ENCODE data around the gene ABCC8. TPM values are rescaled to one million over a fixed set of nuclear protein-coding genes. Genes with fewer than 3 reads are reported as not detected.

ABCC8 gene
- total and polyA plus RNA-seq, 2 of the 8 experiments (the other 6 are each of a cell fraction or from before 2014, with no cell fraction given), result 3.7 to 4.9 TPM

DNA sequence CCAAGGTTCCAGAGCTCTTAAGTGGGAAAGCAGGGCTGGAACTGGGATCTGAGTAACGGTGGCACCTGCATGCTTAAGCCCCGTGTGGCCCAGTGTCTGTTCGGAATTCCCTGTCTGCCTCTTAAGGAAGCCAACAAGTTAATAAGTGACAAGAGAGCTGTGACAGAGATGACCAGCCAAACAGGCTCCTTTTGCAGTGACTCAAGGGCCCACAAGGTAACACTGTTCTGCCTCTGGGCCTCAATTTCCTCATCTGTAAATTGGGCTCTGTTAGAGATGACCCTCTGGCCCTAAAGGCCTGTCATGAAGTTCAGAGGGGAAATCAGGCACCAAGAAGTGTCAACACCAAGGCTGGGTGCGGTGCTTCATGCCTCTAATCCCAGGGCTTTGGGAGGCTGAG is 48.9 kb upstream of the ABCC8 start:
- Histone ChIP-seq H3K56ac (replicated peaks; ENCODE audit: insufficient read length, low read depth, low read length) (no peak overlapping the region), H3K36me3 (ENCODE audit: control insufficient read depth in 2 of 4, insufficient read depth in 4 of 4, low read length in 3 of 4) (no peaks in the 10 kb centered on the region), H2AK5ac (ENCODE audit: low read depth, low read length) (no peak overlapping the region), H3K9ac (replicated peaks in 1 of 4; ENCODE audit: extremely low read depth in 1 of 4, low read depth in 3 of 4, low read length in 3 of 4) (no peak overlapping the region), H3K79me2 (ENCODE audit: control insufficient read depth in 1 of 2, insufficient read depth in 2 of 2, low read length in 2 of 2) (no peaks in the 10 kb centered on the region), H3K4me3 (ENCODE audit: extremely low read depth in 1 of 4, insufficient read depth in 2 of 4, low read depth in 3 of 4, low read length in 4 of 4) (no peak overlapping the region), H3K23me2 (ENCODE audit: low read depth, low read length) (no peaks in the 10 kb centered on the region), H3K27ac (ENCODE audit: low read depth, low read length) (no peak overlapping the region), H2BK12ac (ENCODE audit: low read depth, low read length) (no peak overlapping the region), H3K4me2 (ENCODE audit: insufficient read depth in 1 of 2, low read depth in 2 of 2, low read length in 2 of 2) (no peak overlapping the region), H4K8ac (ENCODE audit: extremely low read depth, insufficient read depth, low read length) (no peak overlapping the region), H2BK5ac (ENCODE audit: low read depth, low read length) (no peak overlapping the region), H4K5ac (ENCODE audit: insufficient read length, low read depth, low read length) (no peak overlapping the region), H3K14ac (ENCODE audit: insufficient read length) (no peak overlapping the region), H2BK120ac (replicated peaks; ENCODE audit: low read depth, low read length) (no peak overlapping the region), H3K4me1 (replicated peaks in 1 of 4; ENCODE audit: control insufficient read depth in 3 of 4, insufficient read depth in 4 of 4, low read length in 3 of 4) (no peaks in the 10 kb centered on the region; a peak in 2 of 7 replicates), H2BK15ac (ENCODE audit: low read length) (no peak overlapping the region), H2AFZ (ENCODE audit: low read length) (no peak overlapping the region), H2BK20ac (ENCODE audit: low read length) (no peak overlapping the region), H3K79me1 (ENCODE audit: low read depth, low read length) (no peaks in the 10 kb centered on the region), H4K91ac (replicated peaks; ENCODE audit: insufficient read length, low read length) (no peak overlapping the region), H4K20me1 (replicated peaks in 1 of 2; ENCODE audit: control insufficient read depth in 1 of 2, insufficient read depth in 2 of 2, low read length in 2 of 2) (no peaks in the 10 kb centered on the region), H3K18ac (ENCODE audit: extremely low read depth, low read length) (no peak overlapping the region), H3K4ac (replicated peaks; ENCODE audit: insufficient read length, low read depth, low read length) (no peak overlapping the region), H3K27me3 (replicated peaks in 1 of 4; ENCODE audit: control insufficient read depth in 3 of 4, extremely low read depth in 1 of 4, insufficient read depth in 3 of 4, low read length in 3 of 4) (no peaks in the 10 kb centered on the region), H3K23ac (ENCODE audit: insufficient read length) (no peak overlapping the region), H3K9me3 (ENCODE audit: insufficient read depth in 2 of 2, low read depth in 1 of 2, low read length in 1 of 2) (no peaks in the 10 kb centered on the region)
- TF ChIP-seq SIX5 (IDR thresholded peaks at IDR 0.05; ENCODE audit: low read depth, low read length), result no peak
- TF ChIP-seq ASH2L (IDR thresholded peaks at IDR 0.05; ENCODE audit: low read length), result no peak
- no peak for TF ChIP-seq SIRT6 (IDR thresholded peaks at IDR 0.05; ENCODE audit: low read length)
- no peak for TF ChIP-seq SP4 (IDR thresholded peaks at IDR 0.05; ENCODE audit: low read length)
- TF ChIP-seq ATF3 (IDR thresholded peaks at IDR 0.05; ENCODE audit: insufficient read depth, low read depth, low read length), result no peak
- TF ChIP-seq TEAD4 (IDR thresholded peaks at IDR 0.05; ENCODE audit: low read depth, low read length), result no peak
- FAIRE-seq (no peak), DNase-seq (ENCODE audit: low read depth in 1 of 2, low spot score in 2 of 2) (no peak)
- 87% methylated on average over 3 of the region's 4 CpGs; no CpG with 5 or more reads in 1 of the 2 experiments for WGBS, 2 experiments (ENCODE audit: extremely low coverage in 1 of 2, insufficient coverage in 1 of 2, insufficient read length in 1 of 2, insufficient replicate concordance in 2 of 2, low coverage in 1 of 2, low lambda C conversion rate in 2 of 2, missing lambda C conversion rate in 1 of 2)
- POLR2A ChIA-PET (ENCODE audit: partially characterized antibody), result no interaction called here
- CTCF ChIA-PET (ENCODE audit: partially characterized antibody), result interaction anchor here (0.5 to 44.8 kb wide), 4 partner anchors 13 to 518 kb away, joined by 3 to 1414 read pairs (median 248); partner anchors contain the start of gene KCNJ11
